Adipose tissue (tissue), 3 donors: ENCODE results near the gene AP1S3. TPM values are rescaled to one million over a fixed set of nuclear protein-coding genes. Genes with fewer than 3 reads are reported as not detected.
"Not testable (repeated sequence)": the region's sequence is repeated elsewhere in the genome, so short reads cannot be mapped to it uniquely, and the experiment has no call there.

ENCODE experiments used
- H3K27ac ChIP-seq: one replicate; pipeline ENCODE4 v1.5.1; 2013; ENCODE audit warnings: low read depth, low read length
- WGBS, 3 donors: extraction: QIAGEN DNeasy Blood & Tissue Kit; methylation state at CpG; one replicate each; pipeline ENCODE4 v1.1.7; 2013; 5-methylcytosine and 5-hydroxymethylcytosine counted together
- polyA plus RNA-seq, 3 donors: library from polyadenylated mRNA; stranded (reverse); fragments of 200-250 nt; gene quantifications; one replicate each; pipeline ENCODE4 v1.2.3, GENCODE V29; 2013
- donor health status: healthy with polysubstance abuse.
- donor health status: Bipolar disorder and iron deficiency.
- donor health status: healthy.

AP1S3 gene
- polyA plus RNA-seq, 3 donors = 0.67 to 1.1 (median 0.97) TPM

DNA sequence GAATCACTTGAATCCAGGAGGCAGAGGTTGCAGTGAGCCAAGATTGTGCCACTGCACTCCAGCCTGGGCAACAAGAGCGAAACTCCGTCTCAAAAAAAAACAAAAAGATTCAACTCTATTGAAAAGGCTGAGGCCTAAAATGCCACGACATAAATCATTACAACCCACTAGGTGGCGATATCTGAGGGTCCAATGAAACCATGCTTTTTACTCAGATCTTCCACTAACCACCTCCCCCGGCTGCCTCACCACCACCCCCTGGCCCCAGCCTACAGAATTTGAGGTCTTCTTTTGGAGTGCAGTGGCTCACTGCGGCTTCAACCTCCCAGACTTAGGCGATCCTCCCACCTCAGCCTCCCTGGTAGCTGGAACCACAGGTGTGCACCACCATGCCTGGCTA lies 57.5 kb downstream of the AP1S3 start:
- 78 to 84% (median 82%) methylated on average over 7 of the region's 7 CpGs for WGBS, 3 donors
- H3K27ac ChIP-seq = no peak overlapping the region

DNA sequence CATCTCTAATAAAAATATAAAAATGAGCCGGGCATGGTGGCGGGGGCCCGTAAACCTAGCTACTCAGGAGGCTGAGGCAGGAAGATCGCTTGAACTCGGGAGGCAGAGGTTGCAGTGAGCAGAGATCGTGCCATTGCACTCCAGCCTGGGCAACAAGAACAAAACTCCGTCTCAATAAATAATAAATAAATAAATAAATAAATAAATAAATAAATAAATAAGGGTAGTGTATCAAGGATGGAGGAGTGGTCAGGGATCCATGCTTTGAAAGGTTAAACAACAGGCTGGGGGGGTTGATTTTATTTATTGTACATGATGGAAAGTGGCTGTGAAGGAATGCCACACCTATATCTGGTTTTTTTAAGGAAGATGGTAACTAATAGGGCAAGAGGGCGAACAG lies 63.2 kb downstream of the AP1S3 start:
- WGBS, 3 donors = 72 to 95% (median 89%) methylated on average over 8 of the region's 8 CpGs
- H3K27ac ChIP-seq = no peak overlapping the region

DNA sequence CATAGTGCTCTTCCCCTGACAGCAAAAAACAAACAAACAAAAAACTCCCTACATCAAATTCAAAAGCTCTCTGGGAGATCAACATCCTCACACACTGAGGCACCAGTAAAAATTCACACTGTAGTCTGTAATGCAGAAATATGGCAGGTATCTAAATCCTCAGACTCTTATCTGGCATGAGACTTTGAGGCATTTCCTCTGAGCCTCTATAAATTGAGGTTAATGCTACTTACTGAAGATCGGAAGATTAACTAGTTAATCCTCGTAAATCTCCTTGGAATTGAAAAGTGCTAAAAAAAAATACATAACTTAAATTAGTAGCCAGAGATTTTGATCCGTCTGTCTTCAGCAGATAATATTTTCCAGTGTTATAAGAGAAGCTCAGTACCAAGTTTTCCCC lies 65.0 kb downstream of the AP1S3 start:
- WGBS, 3 donors = 81 to 86% (median 85%) methylated on average over 3 of the region's 3 CpGs
- no peak overlapping the region for H3K27ac ChIP-seq

DNA sequence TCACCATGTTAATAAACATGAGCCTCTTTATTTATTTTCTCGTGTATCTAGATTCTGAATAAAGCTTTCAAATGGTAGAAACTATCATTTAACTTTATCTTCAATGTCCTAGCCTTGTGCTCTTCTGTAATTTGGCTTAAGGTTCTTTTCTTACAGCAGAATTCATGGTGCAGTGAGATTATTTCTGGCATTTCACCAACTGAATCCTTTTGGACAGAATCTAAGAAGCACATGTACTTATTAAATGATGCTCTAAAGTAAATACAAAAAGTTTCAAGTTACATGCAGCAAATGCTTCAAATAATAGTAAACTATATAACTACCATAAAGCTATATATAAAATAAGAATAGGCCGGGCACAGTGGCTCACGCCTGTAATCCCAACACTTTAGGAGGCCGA lies 65.9 kb downstream of the AP1S3 start:
- WGBS, 3 donors = 90 to 97% (median 96%) methylated on average over 4 of the region's 4 CpGs
- no peak overlapping the region for H3K27ac ChIP-seq

DNA sequence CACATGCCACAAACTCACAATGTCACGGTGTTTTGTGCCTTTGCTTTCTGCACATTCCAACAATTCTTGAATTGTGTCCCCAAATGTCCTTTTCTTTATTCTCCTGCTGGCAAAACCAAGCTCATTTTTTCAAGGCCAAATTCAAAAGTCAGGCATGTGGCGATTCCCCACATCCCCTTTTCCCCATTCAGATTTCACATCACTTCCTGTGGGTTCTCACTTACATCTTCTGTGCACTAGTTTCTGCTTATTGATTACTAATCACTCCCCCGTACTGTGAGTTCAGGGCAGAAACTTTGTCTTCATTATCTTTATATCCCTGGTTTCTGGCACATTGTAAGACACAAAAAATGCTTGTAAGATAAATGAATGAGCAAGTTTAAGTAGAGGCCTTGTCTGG lies 69.2 kb downstream of the AP1S3 start:
- 67 to 77% (median 74%) methylated on average over 3 of the region's 3 CpGs for WGBS, 3 donors
- H3K27ac ChIP-seq = no peak overlapping the region

DNA sequence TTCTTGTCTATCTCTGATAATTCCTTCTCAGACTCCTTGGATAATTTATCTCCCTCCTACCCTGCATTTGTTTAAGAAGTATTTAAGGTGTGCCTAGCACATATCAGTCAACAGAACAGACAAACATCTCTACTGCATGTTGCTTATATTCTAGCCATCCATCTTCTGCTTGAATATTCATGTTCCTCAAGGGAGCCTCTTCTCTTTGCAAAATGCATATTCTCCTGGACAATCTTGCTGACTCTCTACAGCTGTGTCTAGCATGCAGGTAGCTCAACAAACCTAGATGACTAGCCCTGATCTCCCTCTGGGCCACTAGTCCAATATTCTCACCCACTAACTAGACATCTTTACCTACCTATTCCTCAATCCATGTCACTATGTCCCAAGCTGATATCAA lies 70.0 kb downstream of the AP1S3 start:
- H3K27ac ChIP-seq = no peak overlapping the region

- WGBS, 3 donors = 67 to 68% (median 68%) methylated on average over 6 of the region's 6 CpGs
- no peak overlapping the region for H3K27ac ChIP-seq
Observed at GRCh38 chr2:223765221-223765785, 72.1 kb downstream of the AP1S3 start.

DNA sequence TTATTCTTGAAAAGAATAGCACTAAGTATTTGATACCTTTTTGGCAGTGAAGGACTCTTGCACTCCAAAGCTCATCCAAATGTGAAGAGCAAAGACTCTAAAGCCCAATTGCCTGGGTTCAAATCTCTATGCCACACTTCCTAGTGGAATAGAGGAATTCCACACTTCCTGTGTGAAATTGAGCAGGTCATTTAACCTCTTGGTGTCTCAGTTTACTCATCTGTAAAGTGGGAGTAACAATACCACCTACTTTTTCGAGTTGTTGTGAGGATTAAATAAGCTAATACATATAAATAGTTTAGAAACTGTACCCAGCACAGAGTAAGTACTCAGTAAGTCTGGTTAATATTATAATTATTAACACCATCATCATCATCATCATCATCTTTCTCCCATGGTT lies 72.6 kb downstream of the AP1S3 start:
- H3K27ac ChIP-seq = no peak overlapping the region
- WGBS, 3 donors = 87 to 95% (median 89%) methylated on average over 1 of the region's 1 CpG

GRCh38 chr2:223762853-223763252 lies 74.5 kb downstream of the AP1S3 start:
- no peak overlapping the region for H3K27ac ChIP-seq
- WGBS, 3 donors = 84 to 91% (median 89%) methylated on average over 1 of the region's 1 CpG

DNA sequence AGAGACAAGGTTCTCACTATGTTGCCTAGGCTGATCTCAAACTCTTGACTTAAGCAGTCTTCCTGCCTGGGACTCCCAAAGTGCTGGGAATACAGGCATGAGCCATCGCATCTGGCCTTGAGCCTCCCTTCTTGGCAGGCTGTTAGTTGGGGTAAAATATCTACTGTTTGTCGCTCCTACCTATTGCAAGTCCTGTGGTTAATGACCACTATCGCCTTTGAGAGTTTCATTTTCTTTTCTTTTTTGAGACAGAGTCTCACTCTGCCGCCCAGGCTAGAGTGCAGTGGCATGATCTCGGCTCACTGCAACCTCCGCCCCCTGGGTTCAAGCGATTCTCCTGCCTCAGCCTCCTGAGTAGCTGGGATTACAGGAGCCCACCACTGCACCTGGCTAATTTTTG lies 75.6 kb downstream of the AP1S3 start:
- H3K27ac ChIP-seq = not testable (repeated sequence)
- WGBS, 3 donors = 90 to 94% (median 90%) methylated on average over 7 of the region's 7 CpGs

DNA sequence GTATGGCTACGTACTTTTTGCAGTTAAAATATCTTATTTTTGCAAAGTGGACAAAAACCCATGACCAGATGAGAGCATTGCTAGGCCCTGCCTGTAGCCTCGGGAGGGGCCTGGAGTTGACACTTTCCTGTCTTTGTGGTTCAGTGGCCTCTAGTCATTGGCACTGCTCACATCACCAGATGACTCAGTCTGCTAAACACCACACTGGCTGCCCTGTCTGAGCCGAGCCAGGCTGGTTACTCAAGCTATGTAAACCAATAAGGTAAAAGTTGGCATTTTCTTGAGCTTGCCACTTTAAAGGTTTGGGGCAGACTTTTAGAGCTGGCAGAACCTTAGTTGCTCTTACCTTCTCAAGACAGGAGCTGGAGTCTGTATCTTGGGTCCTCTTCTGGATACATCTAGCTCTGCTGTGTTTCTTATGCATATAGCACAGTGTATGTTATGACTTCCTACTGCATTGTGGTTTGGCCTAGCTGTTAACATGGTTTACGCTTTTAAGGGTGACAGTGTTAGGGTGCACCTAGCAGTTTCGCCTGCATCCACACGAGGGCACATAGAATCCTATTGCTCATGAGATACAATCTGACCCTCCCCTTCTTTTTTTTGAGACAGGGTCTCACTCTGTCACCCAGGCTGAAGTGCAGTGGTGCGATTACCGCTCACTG lies 76.4 kb downstream of the AP1S3 start:
- no peak overlapping the region for H3K27ac ChIP-seq
- 81 to 82% (median 82%) methylated on average over 8 of the region's 8 CpGs for WGBS, 3 donors

GRCh38 chr2:223759569-223760430 lies 77.6 kb downstream of the AP1S3 start:
- 65 to 76% (median 68%) methylated on average over 8 of the region's 8 CpGs for WGBS, 3 donors
- H3K27ac ChIP-seq = no peak overlapping the region

DNA sequence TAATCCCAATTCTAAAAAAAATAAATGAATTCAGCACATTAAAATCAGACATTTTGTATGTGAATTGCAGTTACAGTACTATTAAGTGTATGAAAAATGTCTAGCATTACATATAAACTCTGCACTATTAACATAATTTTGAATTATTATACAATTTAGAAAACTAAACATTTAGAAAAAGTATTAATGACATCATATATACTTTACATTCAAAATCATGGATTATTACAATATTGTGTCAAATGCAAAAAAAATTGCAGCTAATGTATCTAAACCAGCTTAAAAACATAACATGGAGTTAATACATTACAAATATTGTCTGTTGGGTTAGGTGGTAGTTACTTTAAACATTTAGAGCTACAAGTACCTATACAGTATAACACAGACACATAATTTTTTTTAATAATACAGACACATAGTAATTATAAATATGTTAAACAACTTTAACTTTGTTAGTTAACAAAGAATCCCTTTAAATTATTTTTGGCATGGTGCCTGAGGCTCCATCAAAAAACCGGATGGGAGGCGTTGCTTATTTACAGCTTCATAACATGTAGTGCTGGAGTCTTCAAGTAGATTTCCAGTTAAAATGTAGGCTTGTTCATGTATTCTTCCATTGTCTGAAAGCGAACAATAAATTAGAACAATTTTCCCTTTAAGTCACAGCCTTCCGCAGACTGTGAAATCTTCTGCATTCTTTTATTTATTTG lies 79.1 kb downstream of the AP1S3 start:
- 62 to 79% (median 68%) methylated on average over 4 of the region's 4 CpGs for WGBS, 3 donors

GRCh38 chr2:223753940-223754339 lies 83.4 kb downstream of the AP1S3 start:
- H3K27ac ChIP-seq = no peak overlapping the region
- WGBS, 3 donors = 82 to 96% (median 94%) methylated on average over 4 of the region's 4 CpGs

More for the DNA sequence above, 79.1 kb downstream of the AP1S3 start:
- H3K27ac ChIP-seq = no peak overlapping the region

DNA sequence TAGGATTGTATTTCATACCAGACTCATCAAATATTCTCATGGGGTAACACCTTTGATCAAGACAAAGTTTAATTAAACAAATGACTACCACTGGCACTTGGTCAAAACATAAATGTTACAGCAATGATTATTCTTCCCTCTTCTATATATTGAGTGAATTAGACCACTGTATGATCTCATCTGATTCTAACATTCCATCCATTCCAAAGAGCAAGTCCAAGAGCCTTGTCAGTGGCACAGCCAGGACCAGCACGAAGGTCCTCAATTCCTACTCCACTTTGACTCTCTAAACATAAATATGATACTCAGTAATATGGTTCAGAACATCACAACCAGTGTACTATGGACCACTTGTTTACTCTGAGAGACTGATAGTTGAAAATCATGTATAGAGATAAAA lies 86.4 kb downstream of the AP1S3 start:
- WGBS, 3 donors = 47 to 81% (median 80%) methylated on average over 1 of the region's 1 CpG

DNA sequence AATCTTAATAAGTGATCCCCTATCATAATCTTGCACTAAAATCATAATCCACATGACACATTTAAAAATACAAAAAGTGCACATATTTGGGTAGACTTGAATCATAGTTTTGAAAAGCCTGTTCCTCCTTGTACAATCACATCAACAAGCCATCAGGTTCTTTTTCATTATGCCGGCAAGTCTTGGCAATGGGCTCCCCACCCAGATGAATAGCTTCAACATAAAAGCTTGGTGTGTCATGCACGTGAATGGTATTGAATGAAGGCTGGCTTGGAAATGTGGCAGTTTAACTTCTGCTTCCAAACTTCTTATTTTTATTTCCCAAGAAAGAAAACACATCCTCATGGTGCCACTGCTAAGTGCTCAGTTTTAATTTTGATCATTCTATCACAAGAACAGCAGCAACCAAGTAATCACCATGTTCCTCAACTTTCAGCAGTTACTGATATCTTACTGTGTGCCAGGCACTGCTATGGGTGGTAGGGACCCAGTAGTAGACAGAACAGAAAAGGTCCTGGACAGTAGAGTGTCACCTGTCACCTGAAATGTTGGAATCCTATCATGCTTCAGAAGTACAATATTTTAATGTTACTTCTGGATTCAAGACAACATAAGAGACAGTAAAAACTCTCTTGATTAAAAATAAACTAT lies 89.9 kb downstream of the AP1S3 start:
- 57 to 67% (median 58%) methylated on average over 2 of the region's 2 CpGs for WGBS, 3 donors
- no peak overlapping the region for H3K27ac ChIP-seq

More for the DNA sequence above, 86.4 kb downstream of the AP1S3 start:
- no peak overlapping the region for H3K27ac ChIP-seq

DNA sequence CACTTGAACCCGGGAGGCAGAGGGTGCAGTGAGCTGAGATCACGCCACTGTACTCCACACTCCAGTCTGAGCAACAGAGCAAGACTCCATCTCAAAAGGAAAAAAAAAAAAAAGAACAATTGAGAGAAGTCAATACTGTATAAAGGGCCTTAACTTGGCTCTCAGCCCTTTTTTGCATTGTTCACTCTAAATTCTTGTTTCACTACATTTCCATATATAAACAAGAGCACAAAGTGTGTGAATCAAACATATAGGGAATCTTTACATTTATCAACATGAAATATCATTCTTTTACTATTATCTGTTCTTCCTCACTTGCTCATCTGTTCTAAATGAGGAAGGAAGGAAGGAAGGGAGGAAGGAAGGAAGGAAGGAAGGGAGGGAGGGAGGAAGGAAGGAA lies 90.8 kb downstream of the AP1S3 start:
- 83 to 91% (median 85%) methylated on average over 2 of the region's 2 CpGs for WGBS, 3 donors
- no peak overlapping the region for H3K27ac ChIP-seq

- no peak overlapping the region for H3K27ac ChIP-seq
Observed at GRCh38 chr2:223744580-223744979, 92.8 kb downstream of the AP1S3 start.

More at GRCh38 chr2:223744580-223744979, 92.8 kb downstream of the AP1S3 start:
- WGBS, 3 donors = 64 to 72% (median 65%) methylated on average over 3 of the region's 3 CpGs
